EH (cell line): ENCODE results near the gene NCOA3.
"Not testable (repeated sequence)": the region's sequence is repeated elsewhere in the genome, so short reads cannot be mapped to it uniquely, and the experiment has no call there.

ENCODE experiments used
- DNase-seq: peaks from one replicate; pipeline ENCODE4 v3.0.0-alpha.2; 2015; ENCODE audit warnings: low read depth

NCOA3 gene

DNA sequence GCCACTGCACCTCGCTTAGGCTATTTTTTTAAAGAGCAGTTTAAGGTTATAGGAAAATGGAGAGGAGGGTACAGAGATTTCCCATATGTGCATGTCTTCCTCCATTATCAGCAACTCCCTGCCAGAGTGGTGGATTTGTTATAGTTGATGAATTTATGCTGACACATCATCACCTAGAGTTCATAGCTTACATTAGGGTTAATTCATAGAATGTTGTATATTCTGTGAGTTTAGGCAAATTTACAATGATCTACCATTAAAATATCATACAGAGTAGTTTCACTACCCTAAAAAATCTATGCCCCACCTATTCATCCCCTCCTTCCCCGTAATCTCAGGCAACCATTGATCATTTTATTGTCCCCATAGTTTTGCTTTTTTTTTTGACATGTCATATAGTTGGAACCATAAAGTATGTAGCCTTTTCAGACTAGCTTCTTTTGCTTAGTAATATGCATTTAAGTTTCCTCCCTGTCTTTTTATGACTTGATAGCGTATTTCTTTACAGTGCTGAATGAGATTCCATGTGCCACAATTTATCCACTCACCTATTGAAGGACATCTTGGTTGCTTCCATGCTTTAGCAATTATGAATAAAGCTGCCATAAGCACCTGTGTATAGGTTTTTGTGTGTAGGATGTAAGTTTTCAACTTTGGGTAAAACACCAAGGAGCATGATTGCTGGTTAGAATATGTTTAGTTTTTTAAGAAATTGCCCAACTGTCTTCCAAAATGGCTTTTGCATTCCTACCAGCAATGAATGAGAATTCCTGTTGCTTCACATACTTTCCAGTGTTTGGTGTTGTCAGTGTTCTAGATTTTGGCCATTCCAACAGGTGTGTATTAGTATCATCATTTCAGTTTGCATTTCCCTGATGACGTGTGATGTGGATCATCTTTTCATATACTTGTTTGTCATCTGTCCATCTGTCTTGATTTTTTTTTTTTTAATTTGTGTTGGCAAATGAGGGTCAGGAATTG is 60.2 kb downstream of the NCOA3 start:
- no peak for DNase-seq

DNA sequence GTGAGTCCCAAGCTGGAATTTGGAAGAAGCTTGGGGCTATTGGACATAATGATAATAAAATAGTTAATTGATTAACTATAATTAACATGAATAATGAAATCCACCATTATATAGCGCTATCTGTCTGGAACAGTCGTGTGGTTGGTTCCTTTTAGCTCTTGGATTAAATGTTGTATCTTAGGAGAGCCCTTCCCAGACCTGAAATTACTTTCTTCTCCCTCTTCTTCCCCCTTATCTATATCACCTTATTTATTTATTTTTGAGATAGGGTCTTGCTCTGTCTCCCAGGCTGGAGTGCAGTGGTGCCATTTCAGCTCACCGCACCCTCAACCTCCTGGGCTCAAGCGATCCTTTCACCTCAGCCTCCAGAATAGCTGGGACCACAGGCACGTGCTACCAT is 64.6 kb downstream of the NCOA3 start:
- no peak for DNase-seq

DNA sequence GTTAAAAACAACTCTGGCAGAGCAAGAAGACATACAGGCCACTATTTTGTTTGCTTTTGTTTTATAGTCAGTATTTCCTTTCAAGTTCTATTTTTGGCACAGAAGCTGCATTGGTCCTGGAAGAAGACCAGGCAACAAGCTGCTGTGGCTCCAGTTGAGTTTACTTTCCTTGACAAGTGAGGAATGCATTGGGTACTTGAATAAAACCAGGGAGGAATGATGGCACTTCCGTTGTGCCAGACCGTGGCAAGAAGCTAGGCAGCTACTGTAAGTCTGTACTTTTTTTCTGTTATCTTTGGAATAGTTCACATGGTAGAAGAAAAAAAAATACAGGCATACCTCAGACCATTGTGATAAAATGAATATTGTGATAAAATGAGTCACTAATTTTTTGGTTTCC is 66.3 kb downstream of the NCOA3 start:
- peak; percentile 95 for DNase-seq

DNA sequence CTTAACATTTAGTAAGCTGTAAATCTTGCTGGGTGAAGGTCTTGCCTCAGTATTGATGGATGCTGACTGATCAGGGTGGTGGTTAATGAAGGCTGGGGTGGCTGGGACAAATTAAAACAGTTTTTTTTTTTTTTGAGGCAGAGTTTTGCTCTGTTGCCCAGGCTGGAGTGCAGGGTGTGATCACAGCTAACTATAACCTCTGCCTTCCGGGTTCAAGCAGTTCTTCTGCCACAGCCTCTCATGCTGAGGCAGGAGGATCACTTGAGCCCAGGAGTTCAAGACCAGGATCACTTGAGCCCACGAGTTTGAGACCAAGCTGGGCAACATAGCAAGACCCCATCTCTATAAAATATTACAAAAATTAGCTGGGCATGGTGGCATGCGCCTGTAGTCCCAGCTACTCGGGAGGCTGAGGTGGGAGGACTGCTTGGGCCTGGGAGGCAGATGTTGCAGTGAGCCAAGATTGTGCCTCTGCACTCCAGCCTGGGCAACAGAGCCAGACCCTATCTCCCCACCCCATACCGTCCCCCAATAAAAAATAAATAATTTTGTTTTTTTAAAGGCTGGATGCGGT is 67.2 kb downstream of the NCOA3 start:
- no peak for DNase-seq

DNA sequence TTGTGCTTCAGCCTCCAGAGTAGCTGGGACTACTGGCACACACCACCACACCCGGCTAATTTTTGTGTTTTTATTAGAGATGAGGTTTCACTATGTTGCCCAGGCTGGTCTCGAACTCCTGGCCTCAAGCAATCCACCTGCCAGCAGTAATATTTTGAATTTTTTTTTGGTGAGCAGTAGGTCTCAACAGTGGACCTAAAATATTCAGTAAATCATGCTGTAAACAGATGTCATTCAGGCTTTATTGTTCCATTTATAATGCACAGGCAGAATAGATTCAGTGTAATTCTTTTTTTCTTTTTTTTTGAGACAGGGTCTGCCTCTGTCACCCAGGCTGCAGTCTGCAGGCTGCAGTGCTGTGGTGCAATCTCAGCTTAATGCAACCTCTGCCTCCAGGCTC is 69.7 kb downstream of the NCOA3 start:
- no peak for DNase-seq

DNA sequence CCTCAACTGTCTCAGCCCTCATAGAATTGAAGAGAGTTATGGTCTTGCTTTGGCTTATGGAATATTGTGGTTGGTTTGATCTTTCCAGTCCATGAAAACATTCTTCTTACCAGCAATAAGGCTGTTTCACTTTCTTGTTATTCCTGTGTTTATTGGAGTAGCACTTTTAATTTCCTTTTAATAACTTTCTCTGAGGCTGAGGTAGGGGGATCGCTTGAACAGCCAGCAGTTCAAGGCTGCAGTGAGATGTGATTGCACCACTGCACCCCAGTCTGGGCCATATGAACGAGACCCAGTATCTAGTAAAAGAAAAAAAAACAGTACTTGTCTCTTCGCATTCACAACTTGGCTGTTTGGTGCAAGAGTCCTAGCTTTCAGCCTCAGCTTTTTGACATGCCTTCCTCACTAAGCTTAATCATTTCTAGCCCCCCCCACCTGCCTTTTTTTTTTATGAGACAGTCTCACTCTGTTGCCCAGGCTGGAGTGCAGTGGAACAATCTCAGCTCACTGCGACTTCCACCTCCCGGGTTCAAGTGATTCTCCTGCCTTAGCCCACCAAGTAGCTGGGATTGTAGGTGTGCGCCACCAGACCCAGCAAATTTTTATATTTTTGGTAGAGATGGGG is 70.5 kb downstream of the NCOA3 start:
- DNase-seq: no peak

DNA sequence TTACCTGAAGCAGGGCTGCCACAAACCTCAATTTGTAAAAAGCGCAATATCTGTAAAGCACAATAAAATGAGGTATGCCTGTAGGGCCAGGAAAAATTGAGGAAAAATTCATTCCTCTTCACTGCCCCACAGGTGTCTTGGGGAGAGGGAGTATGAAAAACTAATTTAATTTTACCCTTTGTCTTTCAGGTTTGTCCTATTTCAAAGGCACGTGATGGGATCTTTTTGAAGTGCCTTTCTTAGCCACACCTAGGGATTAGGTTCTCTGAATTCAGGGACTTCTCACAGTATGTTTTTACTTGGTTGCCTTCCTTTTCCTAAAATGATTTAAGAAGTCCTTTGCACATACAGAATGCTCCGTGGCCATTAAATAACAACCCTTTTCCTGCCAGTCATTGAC is 71.9 kb downstream of the NCOA3 start:
- no peak for DNase-seq

DNA sequence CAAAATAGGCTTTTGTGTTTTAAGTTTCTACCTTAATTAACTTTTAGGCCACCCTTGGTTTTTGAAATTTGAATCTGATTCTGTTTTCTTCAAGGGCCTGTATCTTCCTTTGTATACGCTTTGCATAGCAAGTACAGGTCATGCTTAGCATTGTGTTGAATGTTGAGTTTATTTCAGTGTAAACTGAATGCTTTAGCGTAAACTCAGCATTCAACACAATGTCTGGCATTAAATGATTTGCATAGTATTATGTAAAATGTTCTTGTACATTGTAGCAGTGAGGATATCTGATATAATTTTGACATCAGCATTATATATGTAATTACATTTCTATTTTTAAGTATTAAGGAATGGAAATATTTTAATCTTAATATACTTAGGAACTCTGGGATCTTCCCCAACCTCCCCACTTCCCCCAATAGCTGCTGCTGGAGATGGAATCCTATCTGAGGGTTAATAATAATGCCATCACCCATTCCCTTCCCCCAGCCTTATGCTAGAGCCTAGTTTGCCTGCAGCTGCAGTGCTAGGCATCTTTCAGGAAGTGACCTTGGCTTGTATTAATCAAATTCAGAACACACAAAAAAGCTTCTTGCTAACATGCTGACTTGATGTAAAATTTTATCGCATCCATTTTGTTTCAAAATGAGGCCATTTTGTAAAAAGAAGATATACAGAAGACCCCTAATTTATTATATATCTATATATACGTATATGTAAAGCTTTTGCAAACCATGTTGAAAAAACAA is 73.1 kb downstream of the NCOA3 start:
- DNase-seq: peak; percentile 41

DNA sequence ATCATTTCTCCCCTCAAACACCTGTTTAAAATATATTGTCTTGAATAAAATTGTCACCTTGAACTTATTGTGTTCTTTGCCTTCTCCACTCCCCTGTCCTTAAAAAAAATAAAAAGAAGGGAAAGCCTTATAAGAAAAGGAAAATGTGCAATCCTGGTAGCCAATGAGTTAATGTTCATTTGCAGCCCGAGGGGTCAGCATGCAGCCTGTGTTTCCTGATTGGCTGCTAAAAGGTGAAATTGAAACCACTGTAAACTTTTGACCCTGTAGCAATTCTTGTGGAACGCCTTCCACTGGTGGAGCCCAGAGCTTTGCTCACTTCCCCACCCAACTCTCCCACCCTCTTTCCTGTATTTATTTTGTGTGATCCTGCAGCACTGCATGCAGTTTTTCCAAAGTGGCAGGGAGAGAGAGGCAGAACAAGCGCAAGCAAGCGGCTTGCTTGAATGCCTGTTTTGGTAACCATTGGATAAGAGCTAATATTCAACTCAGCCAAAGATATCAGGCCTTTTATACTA is 74.9 kb downstream of the NCOA3 start:
- peak; percentile 91 for DNase-seq

DNA sequence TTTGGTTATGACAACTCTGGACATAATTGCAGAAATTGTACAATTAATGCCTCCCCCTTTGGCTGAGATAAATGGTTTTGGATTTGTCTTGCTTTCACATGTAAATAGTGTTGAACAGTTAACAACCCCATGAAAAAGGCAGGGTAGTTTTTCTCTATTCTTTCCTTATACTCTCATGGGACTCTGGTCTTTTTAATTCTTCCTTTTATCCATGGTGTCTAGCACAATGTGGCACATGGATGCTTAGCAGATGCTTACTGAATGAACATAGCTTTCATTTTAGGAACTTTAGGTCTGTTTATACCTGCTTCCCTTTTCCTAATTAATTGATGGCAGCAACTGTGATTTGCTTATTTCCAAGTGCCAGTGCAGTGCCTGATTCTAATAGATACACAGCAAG is 75.6 kb downstream of the NCOA3 start:
- DNase-seq: no peak

DNA sequence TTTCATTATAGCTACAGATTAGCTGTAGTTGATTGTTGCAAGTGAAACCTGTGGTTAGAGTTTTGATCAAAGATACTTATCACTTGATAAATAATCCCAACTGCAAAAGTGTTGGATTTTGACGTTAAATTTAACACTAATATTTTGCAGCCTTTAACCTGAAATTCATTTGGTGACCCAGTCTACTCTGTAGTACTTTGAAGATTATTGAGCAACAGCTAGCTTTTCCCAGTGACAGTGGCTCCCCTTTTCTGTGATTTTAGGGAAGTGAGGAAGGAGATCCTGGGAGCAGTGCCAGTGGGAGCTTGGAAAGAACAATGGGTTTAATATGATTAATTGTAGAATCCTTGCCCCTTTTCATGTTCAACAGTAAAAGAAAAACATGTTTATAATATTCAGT is 76.9 kb downstream of the NCOA3 start:
- no peak for DNase-seq

DNA sequence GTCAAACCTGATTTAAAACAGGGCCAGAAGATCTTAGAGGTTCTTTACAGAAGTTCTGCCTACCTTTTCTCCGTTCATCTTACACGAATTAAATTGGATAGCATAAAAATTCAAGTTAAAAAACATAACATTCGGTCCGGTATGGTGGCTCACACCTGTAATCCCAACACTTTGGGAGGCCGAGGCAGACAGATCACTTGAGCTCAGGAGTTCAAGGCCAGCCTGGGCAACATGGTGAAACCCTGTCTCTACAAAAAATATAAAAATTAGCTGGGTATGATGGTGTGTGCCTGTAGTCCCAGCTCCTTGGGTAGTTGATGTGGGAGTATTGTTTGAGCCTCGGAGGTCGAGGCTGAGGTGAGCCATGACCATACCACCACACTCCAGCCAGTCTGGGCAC is 79.0 kb downstream of the NCOA3 start:
- not testable (repeated sequence) for DNase-seq

DNA sequence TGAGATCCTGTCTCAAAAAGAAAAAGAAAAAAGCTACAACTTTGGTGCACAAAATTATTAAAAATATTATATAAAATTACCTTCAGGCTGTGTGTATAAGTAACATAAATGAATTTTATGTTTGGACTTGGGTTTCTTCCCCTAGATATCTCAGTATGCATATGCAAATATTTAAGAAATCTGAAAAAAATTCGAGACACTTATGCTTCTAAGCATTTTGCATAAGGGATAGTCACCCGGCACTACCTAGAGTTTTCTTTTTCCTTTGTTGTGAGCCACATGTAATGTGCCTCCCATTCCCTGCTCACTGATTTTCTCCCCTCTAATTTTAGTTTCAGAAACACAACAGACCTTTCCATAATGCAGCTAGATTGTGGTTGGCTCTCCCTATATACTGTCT is 79.4 kb downstream of the NCOA3 start:
- DNase-seq: no peak

DNA sequence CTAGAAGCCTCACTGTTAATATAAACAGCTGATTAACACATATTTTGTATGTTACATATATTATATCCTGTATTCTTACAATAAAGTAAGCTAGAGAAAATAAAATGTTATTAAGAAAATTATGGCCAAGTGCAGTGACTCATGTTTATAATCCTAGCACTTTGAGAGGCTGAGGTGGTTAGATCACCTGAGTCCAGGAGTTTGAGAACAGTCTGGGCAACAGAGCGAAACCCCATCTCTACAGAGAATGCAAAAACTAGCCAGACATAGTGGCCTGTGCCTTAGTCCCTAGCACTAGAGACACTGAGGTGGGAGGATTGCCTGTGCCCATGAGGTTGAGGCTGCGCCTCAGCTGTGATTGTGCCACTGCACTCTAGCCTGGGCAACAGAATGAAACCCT is 81.9 kb downstream of the NCOA3 start:
- DNase-seq: no peak

DNA sequence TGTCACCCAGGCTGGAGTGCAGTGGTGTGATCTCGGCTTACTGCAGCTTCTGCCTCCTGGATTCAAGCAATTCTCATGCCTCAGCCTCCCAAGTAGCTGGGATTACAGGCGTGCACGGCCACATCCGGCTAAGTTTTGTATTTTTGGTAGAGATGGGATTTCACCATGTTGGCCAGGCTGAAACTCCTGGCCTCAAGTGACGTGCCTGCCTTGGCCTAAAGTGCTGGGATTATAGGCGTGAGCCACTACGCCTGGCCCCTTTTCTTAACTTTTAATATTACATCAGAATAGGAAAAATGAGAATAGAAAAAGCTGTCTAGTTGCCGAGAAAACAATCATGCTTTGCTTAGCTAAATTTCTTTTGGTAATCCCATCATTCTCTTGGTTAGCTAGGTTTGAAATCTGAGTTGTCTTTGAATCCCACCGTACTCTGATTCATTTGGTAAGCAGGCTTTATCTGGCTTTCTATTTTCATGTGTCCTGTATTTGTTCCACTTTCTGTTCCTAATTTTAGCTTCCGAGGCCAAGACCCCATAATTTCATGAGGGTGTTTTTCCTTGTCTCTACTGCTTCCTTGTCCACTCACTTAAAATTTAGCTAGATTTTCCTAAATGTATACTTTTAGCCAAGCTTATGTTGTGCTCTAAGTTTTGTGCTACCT is 83.5 kb downstream of the NCOA3 start:
- no peak for DNase-seq

DNA sequence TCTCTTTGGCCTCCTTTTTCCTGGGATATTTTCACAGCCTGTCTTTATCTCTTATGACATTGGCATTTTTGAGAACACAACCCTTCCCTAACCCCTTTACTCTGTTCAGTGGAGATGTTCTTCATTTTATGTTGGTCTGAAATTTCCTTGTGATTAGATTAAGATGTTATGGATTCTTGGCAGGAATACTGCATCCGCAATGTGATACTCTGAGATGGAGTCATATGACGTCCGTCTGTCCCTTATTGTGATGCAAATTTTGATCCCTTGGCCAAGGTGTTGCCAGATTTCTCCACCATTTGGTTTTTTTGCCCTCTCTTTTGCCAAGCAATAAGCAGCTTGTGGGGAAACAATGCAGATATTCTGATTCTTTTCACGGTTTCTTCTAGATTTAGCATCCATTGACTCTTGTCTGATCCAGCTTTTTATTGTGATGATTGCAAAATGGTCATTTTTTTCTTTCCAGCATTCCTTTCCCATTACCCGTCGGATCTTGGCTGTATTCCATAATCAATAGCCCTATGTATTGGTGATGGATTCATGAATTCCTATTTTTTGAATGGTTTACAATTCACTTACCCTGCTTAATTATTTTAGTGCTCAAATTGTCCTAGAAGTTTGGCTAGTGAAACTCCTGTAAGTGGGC is 85.1 kb downstream of the NCOA3 start:
- peak; percentile 24 for DNase-seq

DNA sequence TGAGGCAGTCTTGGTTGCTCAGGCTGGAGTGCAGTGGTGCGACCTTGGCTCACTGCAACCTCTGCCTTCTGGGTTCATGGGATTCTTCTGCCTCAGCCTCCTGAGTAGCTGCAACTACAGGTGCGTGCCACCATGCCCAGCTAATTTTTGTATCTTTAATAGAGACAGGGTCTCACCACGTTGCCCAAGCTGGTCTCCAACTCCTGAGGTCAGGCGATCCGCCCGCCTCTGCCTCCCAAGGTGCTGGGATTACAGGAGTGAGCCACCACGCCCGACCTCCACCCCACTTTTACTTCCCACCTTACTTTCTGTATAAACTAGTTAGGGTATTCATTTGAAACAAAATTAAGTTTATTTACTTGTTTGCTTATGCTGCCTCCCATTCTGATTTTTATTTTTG is 86.5 kb downstream of the NCOA3 start:
- no peak for DNase-seq

DNA sequence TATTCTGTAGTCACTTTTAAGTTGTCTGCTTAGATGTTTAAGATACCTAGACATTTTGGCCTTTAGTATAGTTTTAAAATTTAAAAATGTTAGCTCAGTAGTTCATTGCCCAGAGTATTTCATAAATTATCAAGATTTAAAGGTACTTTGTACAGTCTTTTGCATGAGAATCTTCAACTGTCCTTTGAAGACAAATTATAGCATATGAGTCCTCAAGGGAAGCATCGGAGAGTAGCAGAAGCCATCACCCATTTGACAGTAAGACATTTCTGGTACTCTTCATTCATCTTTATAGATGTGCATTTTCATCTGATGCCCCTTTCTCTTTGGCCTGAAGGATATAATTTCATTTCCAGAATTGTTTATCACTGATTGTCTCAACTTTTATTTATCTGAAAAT is 89.5 kb downstream of the NCOA3 start:
- DNase-seq: no peak

DNA sequence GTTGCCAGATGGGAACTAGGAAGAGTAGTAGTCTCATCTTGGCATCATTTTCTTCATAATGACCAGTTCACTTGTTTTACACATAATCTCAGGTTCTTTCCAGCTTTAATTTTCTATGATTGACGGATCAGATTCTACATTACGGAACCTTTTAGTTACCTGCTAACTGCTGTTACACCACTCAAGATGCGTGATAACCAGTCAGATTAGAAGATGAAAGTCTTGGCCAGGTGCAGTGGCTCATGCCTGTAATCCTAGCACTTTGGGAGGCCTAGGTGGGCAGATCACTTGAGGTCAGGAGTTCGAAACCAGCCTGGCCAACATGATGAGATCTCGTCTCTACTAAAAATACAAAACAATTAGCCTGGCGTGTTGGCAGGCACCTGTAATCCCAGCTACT is 92.5 kb downstream of the NCOA3 start:
- DNase-seq: no peak

DNA sequence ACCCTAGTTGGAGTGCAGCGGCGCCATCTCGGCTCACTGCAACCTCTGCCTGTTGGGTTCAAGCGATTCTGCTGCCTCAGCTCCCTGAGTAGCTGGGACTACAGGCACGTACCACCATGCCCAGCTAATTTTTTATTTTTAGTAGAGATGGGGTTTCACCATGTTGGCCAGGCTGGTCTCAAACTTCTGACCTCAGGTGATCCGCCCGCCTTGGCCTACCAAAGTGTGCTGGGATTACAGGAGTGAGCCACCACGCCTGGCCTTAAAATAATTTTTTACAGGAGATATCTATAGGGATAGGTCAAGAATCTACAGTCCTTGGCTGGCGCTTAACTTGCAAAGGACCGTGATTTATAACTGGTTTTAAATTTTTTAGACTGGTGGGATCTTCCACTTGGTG is 93.5 kb downstream of the NCOA3 start:
- not testable (repeated sequence) for DNase-seq

DNA sequence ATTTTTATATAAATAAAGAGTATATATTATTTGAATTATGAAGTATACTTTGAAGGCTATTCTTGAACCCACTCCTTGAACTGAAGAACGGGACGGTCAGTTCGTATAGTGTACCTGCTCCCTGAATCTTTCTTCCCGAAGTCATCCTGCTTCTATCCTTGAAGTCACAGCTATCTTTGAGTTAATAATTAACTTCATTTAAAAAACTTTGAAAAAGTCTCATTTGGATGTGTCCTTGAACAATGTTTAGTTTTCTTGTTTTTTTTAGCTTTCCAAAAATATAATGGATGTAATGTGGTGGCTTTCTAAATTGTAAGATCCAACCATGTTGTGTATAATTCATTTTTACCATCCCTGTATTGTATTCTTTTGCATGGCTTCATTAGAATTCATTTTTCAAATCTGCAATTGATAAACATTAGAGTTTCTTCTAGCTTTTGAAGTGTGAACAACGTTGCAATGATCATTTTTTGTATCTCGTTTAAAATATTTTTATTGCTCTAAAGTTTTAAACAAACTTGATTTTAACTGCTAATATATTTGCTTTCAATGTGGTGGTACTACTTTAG is 94.4 kb downstream of the NCOA3 start:
- DNase-seq: no peak
